Measurements from ENCODE around the gene PREX1.

PREX1 gene

DNA sequence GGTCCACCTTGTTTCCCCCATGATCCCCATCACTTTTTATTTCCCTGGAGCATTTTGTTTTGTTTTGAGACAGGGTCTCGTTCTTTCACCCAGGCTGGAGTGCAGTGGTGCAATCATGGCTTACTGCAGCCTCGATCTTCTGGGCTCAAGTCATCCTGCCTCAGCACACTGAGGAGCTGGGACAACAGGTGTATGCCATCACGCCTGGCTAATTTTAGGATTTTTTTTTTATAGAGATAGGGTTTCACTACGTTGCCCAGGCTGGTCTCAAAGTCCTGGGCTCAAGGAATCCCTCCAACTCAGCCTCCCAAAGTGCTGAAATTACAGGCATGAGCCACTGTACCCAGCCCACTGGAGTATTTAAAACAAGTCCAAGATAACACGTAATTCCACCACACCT, 179.9 kb downstream of the PREX1 start:
- in situ Hi-C loops (cut with MboI; ENCODE audit: low sequenced_read_pairs): no loop called here

GRCh38 chr20:48645666-48646065, 182.1 kb downstream of the PREX1 start:
- in situ Hi-C loops (cut with MboI; ENCODE audit: low sequenced_read_pairs): no loop called here

- in situ Hi-C loops (cut with MboI; ENCODE audit: low sequenced_read_pairs): no loop called here
Observed at GRCh38 chr20:48644286-48644828, 183.4 kb downstream of the PREX1 start.

DNA sequence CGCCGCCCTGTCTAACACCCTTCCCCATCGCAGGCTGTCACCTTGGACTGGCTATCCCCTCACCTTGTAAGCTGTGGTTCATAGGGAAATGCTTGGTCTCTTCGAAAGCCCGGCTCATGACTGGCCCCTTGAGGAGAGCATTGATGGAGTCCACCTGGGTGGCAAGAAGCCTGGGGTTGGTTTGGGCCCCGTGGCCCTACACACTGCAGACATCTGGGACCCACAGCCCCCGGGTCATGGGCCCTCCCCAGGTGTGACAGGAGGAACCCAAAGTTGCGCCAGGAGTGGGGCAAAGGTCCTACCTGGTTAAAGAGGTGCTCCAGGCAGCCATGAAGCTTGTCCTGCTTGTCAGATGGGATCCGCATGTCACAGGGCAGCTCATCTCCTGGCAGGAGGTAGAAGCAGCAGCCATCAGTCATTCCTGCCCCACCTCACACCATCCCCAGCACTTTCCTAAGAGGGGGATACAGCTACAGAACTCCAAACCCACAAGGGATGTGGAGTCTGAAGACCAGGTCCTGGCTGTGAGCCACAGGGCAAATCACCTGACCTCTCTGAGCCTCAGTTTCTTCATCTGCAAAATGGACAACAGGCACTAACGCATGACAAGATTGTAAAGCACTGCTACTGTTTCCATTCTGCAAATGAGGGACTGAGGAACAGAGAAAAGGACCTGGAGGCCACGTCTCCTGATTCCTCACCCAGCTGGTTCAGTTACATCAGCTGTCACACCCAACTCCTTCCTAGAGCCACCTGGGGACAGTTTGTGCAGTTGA, 185.5 kb downstream of the PREX1 start:
- in situ Hi-C loops (cut with MboI; ENCODE audit: low sequenced_read_pairs): no loop called here

DNA sequence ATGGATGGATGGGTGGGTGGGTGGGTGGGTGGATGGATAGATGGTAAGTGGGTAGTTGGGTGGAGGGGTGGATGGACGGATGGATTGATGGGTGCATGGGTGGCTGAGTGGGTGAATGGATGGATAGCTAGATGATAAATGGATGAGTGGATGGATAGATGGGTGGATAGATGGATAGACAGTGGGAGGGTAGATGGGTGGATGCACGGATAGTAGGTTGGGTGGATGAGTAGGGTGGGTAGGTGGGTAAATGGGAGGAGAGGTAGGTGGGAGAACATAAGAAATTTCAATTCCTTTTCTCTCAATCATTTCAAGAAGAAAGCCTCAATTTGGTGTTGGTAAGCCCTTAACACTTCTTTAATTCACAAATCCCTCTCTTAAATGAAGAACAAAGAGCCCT, 186.9 kb downstream of the PREX1 start:
- in situ Hi-C loops (cut with MboI; ENCODE audit: low sequenced_read_pairs): no loop called here

DNA sequence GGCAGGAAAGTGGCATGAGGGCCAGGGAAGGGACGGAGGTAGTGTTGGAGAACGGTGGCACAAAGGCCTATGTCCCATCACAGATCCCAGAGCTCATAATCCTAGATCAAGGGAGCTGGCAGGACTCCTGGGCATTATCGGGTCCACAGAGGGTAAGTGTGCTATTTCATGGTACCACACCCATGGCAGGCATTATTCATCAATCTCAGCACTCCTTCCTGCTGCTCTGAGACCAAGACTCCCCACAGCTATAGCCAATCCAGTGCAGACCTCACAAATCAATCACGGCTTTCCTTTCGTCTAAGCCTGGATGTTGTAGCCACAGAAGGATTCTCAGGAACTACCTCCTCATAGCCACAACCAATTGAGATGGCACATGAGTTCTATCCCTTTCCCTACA, 187.9 kb downstream of the PREX1 start:
- in situ Hi-C loops (cut with MboI; ENCODE audit: low sequenced_read_pairs): no loop called here

DNA sequence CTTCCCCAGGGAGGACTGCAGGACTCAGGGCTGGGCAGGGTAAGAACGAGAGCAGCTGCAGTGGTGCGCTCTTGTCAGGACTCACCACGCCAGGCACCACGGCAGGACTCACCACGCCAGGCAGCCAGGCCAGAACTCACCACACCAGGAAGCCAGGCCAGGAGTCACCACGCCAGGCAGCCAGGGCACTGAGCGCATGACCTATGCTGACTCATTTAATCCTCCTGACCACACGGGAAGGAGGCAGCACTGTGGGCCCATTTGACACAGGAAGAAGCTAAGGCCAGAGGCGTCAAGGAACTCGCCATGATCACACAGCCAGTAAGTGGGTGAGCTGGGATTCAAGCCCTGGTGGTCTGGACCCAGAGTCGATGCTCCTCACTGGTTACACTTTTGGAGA, 189.3 kb downstream of the PREX1 start:
- in situ Hi-C loops (cut with MboI; ENCODE audit: low sequenced_read_pairs): no loop called here

DNA sequence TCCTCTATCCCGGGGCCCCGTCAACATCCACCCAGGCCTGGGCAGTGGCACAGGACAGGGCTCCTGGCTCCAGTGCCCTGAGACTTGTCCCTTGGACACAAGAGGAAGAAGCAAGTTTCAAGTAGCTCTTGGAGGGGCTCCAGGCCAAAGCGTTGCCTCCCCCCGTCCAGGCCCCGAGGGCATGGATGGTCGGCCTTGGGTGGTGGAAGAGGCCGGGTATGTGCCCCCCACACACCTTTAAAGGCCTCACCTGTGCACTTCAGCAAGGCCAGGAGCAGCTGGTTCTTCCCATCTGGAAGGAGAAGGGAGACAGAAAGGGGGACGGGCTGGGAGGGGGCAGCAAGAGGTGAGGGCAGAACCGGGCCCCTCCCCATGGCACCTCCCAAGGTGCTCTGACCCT, 190.3 kb downstream of the PREX1 start:
- in situ Hi-C loops (cut with MboI; ENCODE audit: low sequenced_read_pairs): no loop called here

DNA sequence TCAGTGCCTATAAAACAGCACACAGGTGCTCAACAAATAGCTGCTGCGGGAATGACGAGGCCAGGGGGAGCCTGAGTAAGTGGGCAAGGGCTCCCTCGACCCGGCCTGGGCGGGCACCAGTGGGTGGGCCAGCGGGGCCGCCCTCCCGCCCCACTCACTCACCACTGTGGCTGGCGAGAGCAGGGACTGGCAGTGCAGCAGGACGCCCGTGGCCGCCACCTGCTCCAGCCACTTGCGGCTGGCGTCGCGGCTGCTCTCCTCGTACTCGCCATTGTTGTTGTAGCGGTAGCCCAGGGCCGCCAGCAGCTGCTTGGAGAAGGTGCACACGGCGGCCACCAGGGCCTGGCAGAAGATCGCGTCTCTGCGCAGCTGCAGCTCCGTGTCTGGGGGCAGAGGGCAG, 191.5 kb downstream of the PREX1 start:
- in situ Hi-C loops (cut with MboI; ENCODE audit: low sequenced_read_pairs): no loop called here

DNA sequence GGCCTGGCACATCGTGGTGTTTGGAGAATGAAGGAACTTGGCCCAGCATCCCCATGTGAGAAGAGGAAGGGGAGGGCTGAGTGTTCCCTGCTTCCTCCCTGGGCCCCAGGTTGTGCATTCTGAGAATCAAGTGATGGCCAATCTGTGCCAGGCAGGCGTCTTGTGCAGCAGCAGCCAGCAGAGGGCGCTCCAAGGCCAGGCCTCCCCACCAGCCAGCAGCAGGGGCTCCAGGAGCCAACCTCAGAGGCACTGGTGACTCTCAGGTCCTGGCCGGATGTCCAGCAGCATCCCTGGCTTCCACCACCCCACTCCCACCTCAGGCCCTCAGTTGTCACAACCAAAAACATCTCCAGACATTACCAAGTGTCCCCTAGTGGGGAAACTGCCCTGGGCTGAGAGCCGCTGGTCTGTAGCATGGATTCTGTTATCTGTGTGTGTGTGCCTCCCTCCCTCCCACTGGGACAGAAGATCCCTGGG, 192.0 kb downstream of the PREX1 start:
- in situ Hi-C loops (cut with MboI; ENCODE audit: low sequenced_read_pairs): no loop called here

DNA sequence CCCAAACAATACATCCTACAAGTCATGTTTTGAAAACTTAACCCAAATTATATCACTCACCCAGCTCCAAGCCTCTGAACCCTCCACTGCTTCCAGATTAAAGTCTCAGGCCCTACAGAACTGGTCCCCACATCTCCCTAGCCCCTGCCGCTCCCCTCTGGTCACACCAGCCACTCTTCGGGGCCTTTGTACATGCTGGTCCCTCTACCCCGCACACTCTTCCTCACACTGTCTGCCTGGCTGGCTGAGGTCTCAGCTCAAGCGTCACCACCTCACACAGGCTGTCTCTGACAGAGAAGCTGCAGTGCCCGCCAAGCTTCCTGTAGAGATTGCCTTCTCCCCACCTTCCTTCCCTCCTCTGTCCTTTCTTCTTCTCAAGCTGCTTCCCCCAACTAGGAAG, 192.4 kb downstream of the PREX1 start:
- in situ Hi-C loops (cut with MboI; ENCODE audit: low sequenced_read_pairs): no loop called here

GRCh38 chr20:48634641-48635040, 193.2 kb downstream of the PREX1 start:
- in situ Hi-C loops (cut with MboI; ENCODE audit: low sequenced_read_pairs): no loop called here

DNA sequence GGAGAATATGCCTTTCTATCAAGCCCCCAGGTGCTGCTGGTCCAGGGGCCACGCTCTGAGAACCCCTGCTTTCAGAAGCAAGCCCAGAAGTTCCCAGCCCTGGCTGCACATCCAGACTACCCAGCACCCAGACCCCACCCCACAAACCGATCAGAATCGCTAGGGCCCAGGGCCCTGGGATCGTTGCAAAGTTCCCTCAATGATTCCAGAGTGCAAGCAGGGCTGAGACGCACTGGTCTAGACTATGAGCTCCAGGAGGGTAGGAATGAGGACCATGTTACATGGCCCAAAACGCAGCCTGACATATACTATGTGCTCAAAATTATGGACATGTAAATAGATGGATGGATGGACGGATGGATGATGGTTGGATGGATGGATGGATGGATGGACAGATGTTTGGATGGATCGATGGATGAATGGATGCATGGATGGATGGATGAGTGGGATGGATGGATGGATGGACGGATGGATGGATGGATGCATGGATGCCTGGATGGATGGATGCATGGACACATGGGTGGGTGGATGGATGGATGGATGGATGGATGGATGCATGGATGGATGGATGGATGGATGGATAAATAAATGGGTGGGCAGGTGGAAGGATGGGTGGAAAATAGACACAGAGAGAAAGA, 194.1 kb downstream of the PREX1 start:
- in situ Hi-C loops (cut with MboI; ENCODE audit: low sequenced_read_pairs): no loop called here

DNA sequence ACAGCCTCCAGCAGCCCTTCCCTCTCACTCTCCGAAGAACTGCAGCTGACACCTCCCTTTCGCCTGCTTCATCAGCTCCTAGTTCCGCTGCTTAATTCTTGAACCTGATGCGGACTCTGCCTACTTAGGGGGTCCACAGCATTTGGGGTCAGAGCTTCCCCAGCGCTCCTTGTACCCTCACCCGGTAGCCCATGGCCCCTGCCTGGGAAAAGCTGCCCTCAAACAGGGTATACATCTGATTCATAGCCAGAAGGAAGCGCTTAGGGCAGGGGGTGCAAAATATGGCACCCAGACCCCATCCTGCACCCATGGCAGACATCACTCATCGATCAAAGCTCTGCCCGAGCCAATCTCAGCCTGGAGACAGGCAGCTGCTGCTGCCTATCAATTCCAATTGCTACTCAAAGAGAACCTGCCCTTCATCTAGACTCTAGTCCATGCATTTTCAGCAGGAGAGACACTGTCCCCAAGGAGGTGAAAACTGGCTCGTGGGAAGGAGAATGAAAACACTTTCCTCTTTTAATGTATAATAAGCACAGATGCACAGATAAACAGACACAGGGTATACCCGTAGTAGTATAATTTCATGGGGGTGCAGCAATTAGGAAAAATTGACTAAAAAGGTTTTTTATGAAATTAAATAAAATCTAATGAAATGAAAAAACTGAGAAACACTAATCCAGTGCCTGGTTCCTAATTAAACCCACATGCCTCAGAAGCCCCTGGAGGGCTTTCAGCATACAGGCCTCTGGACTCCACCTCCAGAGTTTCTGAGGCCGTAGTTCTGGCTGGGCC, 194.8 kb downstream of the PREX1 start:
- in situ Hi-C loops (cut with MboI; ENCODE audit: low sequenced_read_pairs): no loop called here

DNA sequence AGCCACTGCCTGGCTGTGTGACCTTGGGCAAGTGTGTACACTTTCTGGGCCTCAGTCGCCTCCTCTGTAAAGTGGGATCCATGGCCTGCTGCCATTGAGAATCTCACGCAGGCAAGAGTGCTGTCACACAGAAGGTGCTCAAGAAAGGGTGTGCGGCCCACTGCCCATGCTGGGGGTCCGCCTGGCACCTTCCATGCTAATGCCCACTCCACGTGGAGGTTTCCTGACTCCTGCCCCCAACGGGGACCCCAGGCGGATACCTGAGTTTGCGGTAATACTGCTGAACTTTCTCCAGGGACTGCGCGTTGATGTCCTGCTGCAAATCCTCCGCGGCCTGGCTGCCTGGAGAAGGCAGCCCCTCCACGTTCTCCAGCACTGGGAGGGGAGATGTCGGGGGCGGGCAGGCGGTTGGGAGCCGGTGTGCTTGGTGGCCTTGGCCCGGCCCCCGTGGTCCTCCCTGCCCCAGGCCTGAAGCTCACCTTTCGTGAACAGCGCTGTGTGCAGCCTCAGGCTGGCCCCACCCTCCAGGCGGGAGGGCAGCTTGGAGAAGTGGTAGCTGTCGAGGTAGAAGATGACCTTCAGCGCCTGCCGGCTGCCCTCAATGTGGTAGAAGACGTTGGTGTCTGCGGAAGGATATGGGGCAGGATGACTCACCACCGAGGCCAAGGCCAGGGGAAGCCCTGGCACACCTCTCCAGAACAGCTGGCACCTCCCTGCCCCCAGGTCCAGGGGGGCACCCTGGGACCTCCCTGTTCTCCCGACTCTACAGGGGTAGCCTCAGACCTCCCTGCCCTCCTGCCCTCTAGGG, 195.6 kb downstream of the PREX1 start:
- in situ Hi-C loops (cut with MboI; ENCODE audit: low sequenced_read_pairs): no loop called here

- in situ Hi-C loops (cut with MboI; ENCODE audit: low sequenced_read_pairs): no loop called here
Observed at GRCh38 chr20:48631114-48632016, 196.4 kb downstream of the PREX1 start.

- in situ Hi-C loops (cut with MboI; ENCODE audit: low sequenced_read_pairs): no loop called here
Observed at GRCh38 chr20:48630342-48631075, 197.3 kb downstream of the PREX1 start.

GRCh38 chr20:48629960-48630315, 197.9 kb downstream of the PREX1 start:
- in situ Hi-C loops (cut with MboI; ENCODE audit: low sequenced_read_pairs): no loop called here
